ENCODE measurements around the gene DCLK2. TPM values are rescaled to one million over a fixed set of nuclear protein-coding genes. Genes with fewer than 3 reads are reported as not detected.

DCLK2 gene
- total and polyA plus RNA-seq, 2 of the 4 experiments (the other 2 are of a cell fraction) = 11.3 to 15.5 TPM

DNA sequence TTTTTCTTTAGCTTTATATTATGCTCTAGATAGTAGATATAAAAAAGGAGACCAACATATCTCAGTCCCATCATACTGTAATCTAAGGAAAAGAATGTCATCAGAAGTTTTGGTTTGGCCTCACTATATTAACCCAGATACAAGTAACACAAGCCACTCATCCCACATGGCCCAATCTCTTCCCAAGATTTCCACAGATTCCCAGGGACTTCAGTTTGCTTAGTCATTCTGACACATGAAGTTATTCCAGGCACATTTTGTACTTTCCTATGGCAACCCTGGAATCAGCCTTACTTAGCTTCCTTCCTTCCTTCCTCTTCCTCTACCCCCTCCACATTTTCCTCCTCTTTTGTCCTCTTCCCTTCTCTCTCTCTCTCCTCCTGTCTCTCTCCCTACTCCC lies 21.7 kb upstream of the DCLK2 start:
- H2AK9ac ChIP-seq (replicated peaks; ENCODE audit: low read depth, low read length, poor library complexity) = peak overlapping the region; percentile 60
- no peaks in the 10 kb centered on the region for H4K20me1 ChIP-seq (ENCODE audit: insufficient read depth, low read length)
- H3K27ac ChIP-seq (ENCODE audit: insufficient read depth, low read length) = no peak overlapping the region
- H3K79me1 ChIP-seq (ENCODE audit: low read depth in 1 of 2, low read length in 2 of 2) = no peaks in the 10 kb centered on the region
- H3K18ac ChIP-seq (ENCODE audit: low read depth, low read length) = peak overlapping the region; percentile 82; the same call in 1 of the 2 replicates
- DNase-seq (peak; percentile 70), ATAC-seq (ENCODE audit: low read depth) (0 out of 2 replicates have a peak, but pooled peaks have one; percentile 21)
- no peaks in the 10 kb centered on the region for H3K27me3 ChIP-seq (ENCODE audit: control insufficient read depth, insufficient read depth, low read length)
- no peak overlapping the region; the same call in 1 of the 2 replicates for H2AK5ac ChIP-seq (ENCODE audit: low read depth, low read length)
- no peak overlapping the region for H3K56ac ChIP-seq (ENCODE audit: extremely low read depth, insufficient read depth, low read length)
- dilution Hi-C loops (cut with HindIII; ENCODE audit: low sequenced_read_pairs, unreplicated experiment) = no loop called here
- no peaks in the 10 kb centered on the region; the same call in 1 of the 2 replicates for H3K9me1 ChIP-seq (ENCODE audit: insufficient read depth, low read length)
- H2BK120ac ChIP-seq (ENCODE audit: low read depth, low read length) = peak overlapping the region; percentile 77
- in situ Hi-C loops (cut with MboI; ENCODE audit: low sequenced_read_pairs) = no loop called here
- peak overlapping the region in 1 of 2 experiments; percentile 43; a peak in 2 of 4 replicates for H4K8ac ChIP-seq (ENCODE audit: low read depth in 2 of 2, low read length in 2 of 2)
- no TSS peak for BruUV-seq (replicated peaks)
- CTCF ChIA-PET = no interaction called here
- H2AFZ ChIP-seq (replicated peaks; ENCODE audit: low read length, poor library complexity) = peak overlapping the region; percentile 75
- H3K4me3 ChIP-seq (ENCODE audit: insufficient read depth, low read depth, low read length) = no peak overlapping the region
- intact Hi-C loops (cut with micrococcal nuclease) = no loop called here
- H2BK20ac ChIP-seq (ENCODE audit: low read depth, low read length) = peak overlapping the region; percentile 84
- no peaks in the 10 kb centered on the region for H3K9me3 ChIP-seq (ENCODE audit: control insufficient read depth, insufficient read depth, low read length)
- peak overlapping the region; percentile 59; the same call in 1 of the 2 replicates for H4K5ac ChIP-seq (ENCODE audit: low read depth, low read length)
- no peaks in the 10 kb centered on the region for H3K36me3 ChIP-seq (ENCODE audit: control insufficient read depth, insufficient read depth, low read length)
- H3K14ac ChIP-seq (replicated peaks; ENCODE audit: low read depth, low read length) = 0 out of 2 replicates have a peak overlapping the region, but pooled peaks have one; percentile 29
- POLR2A ChIA-PET (ENCODE audit: unreplicated experiment) = no interaction called here
- H3K4ac ChIP-seq (ENCODE audit: low read depth, low read length) = no peak overlapping the region
- no peak overlapping the region for H3K4me2 ChIP-seq (ENCODE audit: low read depth, low read length)
- no peaks in the 10 kb centered on the region; the same call in 1 of the 2 replicates for H3K4me1 ChIP-seq (ENCODE audit: control insufficient read depth, insufficient read depth, low read length)
- H3K23ac ChIP-seq (ENCODE audit: low read depth, low read length) = peak overlapping the region; percentile 48; the same call in 1 of the 2 replicates
- H3K9ac ChIP-seq (ENCODE audit: low read depth, low read length) = no peak overlapping the region
- peak; percentile 54; the same call in 1 of the 2 replicates for TF ChIP-seq CEBPB (IDR thresholded peaks at IDR 0.05; ENCODE audit: low read depth, low read length)
- no peak for TF ChIP-seq MAZ (IDR thresholded peaks at IDR 0.05; ENCODE audit: borderline replicate concordance, low read depth, low read length)
- no peak for TF ChIP-seq RFX5 (IDR thresholded peaks at IDR 0.05; ENCODE audit: low read depth, low read length)
- peak; percentile 91 for TF ChIP-seq NFE2L2 (IDR thresholded peaks at IDR 0.05; ENCODE audit: low read depth, low read length)
- TF ChIP-seq, protein P1, sequence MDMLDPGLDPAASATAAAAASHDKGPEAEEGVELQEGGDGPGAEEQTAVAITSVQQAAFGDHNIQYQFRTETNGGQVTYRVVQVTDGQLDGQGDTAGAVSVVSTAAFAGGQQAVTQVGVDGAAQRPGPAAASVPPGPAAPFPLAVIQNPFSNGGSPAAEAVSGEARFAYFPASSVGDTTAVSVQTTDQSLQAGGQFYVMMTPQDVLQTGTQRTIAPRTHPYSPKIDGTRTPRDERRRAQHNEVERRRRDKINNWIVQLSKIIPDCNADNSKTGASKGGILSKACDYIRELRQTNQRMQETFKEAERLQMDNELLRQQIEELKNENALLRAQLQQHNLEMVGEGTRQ (IDR thresholded peaks at IDR 0.05; ENCODE audit: low read depth, low read length) = no peak
- no peak for TF ChIP-seq MAFK (IDR thresholded peaks at IDR 0.05; ENCODE audit: low read depth, low read length)
- TF ChIP-seq, protein P2, sequence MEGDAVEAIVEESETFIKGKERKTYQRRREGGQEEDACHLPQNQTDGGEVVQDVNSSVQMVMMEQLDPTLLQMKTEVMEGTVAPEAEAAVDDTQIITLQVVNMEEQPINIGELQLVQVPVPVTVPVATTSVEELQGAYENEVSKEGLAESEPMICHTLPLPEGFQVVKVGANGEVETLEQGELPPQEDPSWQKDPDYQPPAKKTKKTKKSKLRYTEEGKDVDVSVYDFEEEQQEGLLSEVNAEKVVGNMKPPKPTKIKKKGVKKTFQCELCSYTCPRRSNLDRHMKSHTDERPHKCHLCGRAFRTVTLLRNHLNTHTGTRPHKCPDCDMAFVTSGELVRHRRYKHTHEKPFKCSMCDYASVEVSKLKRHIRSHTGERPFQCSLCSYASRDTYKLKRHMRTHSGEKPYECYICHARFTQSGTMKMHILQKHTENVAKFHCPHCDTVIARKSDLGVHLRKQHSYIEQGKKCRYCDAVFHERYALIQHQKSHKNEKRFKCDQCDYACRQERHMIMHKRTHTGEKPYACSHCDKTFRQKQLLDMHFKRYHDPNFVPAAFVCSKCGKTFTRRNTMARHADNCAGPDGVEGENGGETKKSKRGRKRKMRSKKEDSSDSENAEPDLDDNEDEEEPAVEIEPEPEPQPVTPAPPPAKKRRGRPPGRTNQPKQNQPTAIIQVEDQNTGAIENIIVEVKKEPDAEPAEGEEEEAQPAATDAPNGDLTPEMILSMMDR (conservative IDR thresholded peaks at IDR 0.05; ENCODE audit: low read depth, low read length) = no peak
- TF ChIP-seq FOS (IDR thresholded peaks at IDR 0.05; ENCODE audit: low read depth, low read length) = no peak
- no peak overlapping the region for H4K91ac ChIP-seq (ENCODE audit: insufficient read depth, low read depth, low read length)
- H2BK15ac ChIP-seq (ENCODE audit: low read depth, low read length) = no peak overlapping the region
- peak overlapping the region; percentile 72 for H2BK5ac ChIP-seq (ENCODE audit: low read depth, low read length, poor library complexity, severe bottlenecking)

Data from IMR-90 (cell line).